Hepatocyte (in vitro differentiated cells): ENCODE results near the gene NR2F6.

Source experiments
- EZH2phosphoT487 ChIP-seq: fragments of 200-600 bp; sonication (generic); IDR thresholded peaks from one replicate; pipeline ENCODE4 v1.6.1; 2018; ENCODE audit warnings: antibody characterized with exemption, mild to moderate bottlenecking, low read depth, moderate library complexity; ENCODE audit not compliant: unreplicated experiment, severe bottlenecking
- TF ChIP-seq, protein P1 (sequence below): fragments of 200-600 bp; sonication (generic); IDR thresholded peaks from 2 replicates; pipeline ENCODE4 v1.5.1; 2016; ENCODE audit warnings: antibody characterized with exemption, mild to moderate bottlenecking; ENCODE audit not compliant: poor library complexity

DNA sequence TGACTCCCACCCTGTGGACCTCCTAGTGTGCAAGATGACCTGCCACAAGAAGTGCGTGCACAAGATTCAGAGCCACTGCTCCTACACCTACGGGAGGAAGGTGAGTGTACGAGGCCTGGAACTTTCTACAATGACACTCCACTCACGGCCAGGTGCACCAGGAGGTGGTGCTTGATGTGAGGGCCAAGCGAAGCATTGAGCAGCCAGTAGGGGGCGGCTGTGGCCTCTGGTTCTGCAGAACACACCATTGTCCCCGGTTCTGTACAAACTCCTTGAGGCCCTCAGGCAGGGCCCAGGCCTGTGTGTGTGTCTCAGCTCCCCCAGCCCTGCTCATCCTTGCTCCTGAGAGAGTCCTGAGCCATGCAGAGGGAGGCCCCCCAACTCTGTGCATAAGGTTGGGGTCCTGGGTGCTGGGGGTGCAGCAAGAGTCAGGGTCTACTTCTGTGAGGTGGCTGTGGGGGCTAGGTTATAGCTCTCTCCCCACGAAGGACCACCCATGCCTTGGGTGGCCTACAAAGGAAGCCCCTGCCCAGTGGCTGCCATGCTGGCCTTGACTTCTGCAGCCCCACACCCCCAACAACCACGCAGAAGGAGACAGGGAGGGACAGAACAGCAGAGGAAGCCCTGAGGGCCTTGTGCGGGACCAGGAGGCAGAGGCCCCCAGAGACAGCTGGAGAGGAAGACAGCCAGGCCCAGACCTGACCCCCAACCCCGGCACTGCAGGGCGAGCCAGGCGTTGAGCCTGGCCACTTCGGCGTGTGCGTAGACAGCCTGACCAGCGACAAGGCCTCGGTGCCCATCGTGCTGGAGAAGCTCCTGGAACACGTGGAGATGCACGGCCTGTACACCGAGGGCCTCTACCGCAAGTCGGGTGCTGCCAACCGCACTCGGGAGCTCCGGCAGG is 40.2 kb downstream of the NR2F6 start:
- TF ChIP-seq, protein P1, sequence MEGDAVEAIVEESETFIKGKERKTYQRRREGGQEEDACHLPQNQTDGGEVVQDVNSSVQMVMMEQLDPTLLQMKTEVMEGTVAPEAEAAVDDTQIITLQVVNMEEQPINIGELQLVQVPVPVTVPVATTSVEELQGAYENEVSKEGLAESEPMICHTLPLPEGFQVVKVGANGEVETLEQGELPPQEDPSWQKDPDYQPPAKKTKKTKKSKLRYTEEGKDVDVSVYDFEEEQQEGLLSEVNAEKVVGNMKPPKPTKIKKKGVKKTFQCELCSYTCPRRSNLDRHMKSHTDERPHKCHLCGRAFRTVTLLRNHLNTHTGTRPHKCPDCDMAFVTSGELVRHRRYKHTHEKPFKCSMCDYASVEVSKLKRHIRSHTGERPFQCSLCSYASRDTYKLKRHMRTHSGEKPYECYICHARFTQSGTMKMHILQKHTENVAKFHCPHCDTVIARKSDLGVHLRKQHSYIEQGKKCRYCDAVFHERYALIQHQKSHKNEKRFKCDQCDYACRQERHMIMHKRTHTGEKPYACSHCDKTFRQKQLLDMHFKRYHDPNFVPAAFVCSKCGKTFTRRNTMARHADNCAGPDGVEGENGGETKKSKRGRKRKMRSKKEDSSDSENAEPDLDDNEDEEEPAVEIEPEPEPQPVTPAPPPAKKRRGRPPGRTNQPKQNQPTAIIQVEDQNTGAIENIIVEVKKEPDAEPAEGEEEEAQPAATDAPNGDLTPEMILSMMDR, result peak; percentile 57
- no peak for TF ChIP-seq EZH2phosphoT487
